ENCODE results near the gene UST.

The UST gene

GRCh38 chr6:148984531-148985056 is 237.8 kb downstream of the UST start:
- Histone ChIP-seq H3K4me1 (peaks cover 2% of the 10 kb centered on the region; the same call in 1 of the 2 replicates), H3K4me3 (no peak overlapping the region), H3K36me3 (no peaks in the 10 kb centered on the region), H4K20me1 (no peaks in the 10 kb centered on the region), H3K9me3 (no peaks in the 10 kb centered on the region), H3K27me3 (no peaks in the 10 kb centered on the region), H3K4me2 (no peak overlapping the region), H3K27ac (no peak overlapping the region), H3K9ac (no peak overlapping the region)
- TF ChIP-seq Cebpa-rat (IDR thresholded peaks at IDR 0.05): no peak

- Histone ChIP-seq H3K9ac (no peak overlapping the region), H3K4me1 (no peaks in the 10 kb centered on the region)
- no peak for TF ChIP-seq Cebpa-rat (IDR thresholded peaks at IDR 0.05)
These were observed 238.7 kb downstream of the UST start for GRCh38 chr6:148985499-148985898.

GRCh38 chr6:148986608-148987007 is 239.8 kb downstream of the UST start:
- H3K36me3 ChIP-seq: no peaks in the 10 kb centered on the region
- no peak overlapping the region for H3K4me3 ChIP-seq
- no peak overlapping the region for H3K27ac ChIP-seq
- no peak for TF ChIP-seq Cebpa-rat (IDR thresholded peaks at IDR 0.05)
- no peaks in the 10 kb centered on the region for H3K9me3 ChIP-seq
- no peak overlapping the region for H3K4me2 ChIP-seq
- no peaks in the 10 kb centered on the region for H3K4me1 ChIP-seq
- no peaks in the 10 kb centered on the region for H3K27me3 ChIP-seq
- no peak overlapping the region for H3K9ac ChIP-seq
- H4K20me1 ChIP-seq: no peaks in the 10 kb centered on the region

More at GRCh38 chr6:148985499-148985898, 238.7 kb downstream of the UST start:
- Histone ChIP-seq H3K4me3 (no peak overlapping the region), H3K27me3 (no peaks in the 10 kb centered on the region), H3K27ac (no peak overlapping the region), H3K9me3 (no peaks in the 10 kb centered on the region), H3K4me2 (no peak overlapping the region), H3K36me3 (no peaks in the 10 kb centered on the region), H4K20me1 (no peaks in the 10 kb centered on the region)

GRCh38 chr6:148987982-148988381 is 241.2 kb downstream of the UST start:
- no peak overlapping the region for H3K27ac ChIP-seq
- H3K4me3 ChIP-seq: no peak overlapping the region
- no peaks in the 10 kb centered on the region for H3K9me3 ChIP-seq
- no peak overlapping the region for H3K9ac ChIP-seq
- TF ChIP-seq Cebpa-rat (IDR thresholded peaks at IDR 0.05): no peak
- no peaks in the 10 kb centered on the region for H3K4me1 ChIP-seq
- no peaks in the 10 kb centered on the region for H4K20me1 ChIP-seq
- no peaks in the 10 kb centered on the region for H3K27me3 ChIP-seq
- no peaks in the 10 kb centered on the region for H3K36me3 ChIP-seq
- no peak overlapping the region for H3K4me2 ChIP-seq

- no peaks in the 10 kb centered on the region for H4K20me1 ChIP-seq
- H3K27ac ChIP-seq: no peak overlapping the region
- no peak overlapping the region for H3K9ac ChIP-seq
- TF ChIP-seq Cebpa-rat (IDR thresholded peaks at IDR 0.05): no peak
- H3K4me3 ChIP-seq: no peak overlapping the region
- no peaks in the 10 kb centered on the region for H3K4me1 ChIP-seq
- H3K9me3 ChIP-seq: no peaks in the 10 kb centered on the region
- H3K27me3 ChIP-seq: no peaks in the 10 kb centered on the region
- H3K36me3 ChIP-seq: no peaks in the 10 kb centered on the region
- no peak overlapping the region for H3K4me2 ChIP-seq
These were observed 242.8 kb downstream of the UST start for GRCh38 chr6:148989585-148989984.

GRCh38 chr6:148990403-148990802 is 243.6 kb downstream of the UST start:
- no peaks in the 10 kb centered on the region for H3K36me3 ChIP-seq
- no peak overlapping the region for H3K4me2 ChIP-seq

GRCh38 chr6:148996815-148997214 is 250.0 kb downstream of the UST start:
- Histone ChIP-seq H3K4me1 (peaks cover 11% of the 10 kb centered on the region), H3K36me3 (no peaks in the 10 kb centered on the region; the same call in 1 of the 2 replicates), H3K4me3 (no peak overlapping the region), H3K9me3 (peaks cover 21% of the 10 kb centered on the region), H3K9ac (no peak overlapping the region), H4K20me1 (no peaks in the 10 kb centered on the region), H3K27ac (no peak overlapping the region), H3K4me2 (no peak overlapping the region), H3K27me3 (no peaks in the 10 kb centered on the region)
- no peak for TF ChIP-seq Cebpa-rat (IDR thresholded peaks at IDR 0.05)

More at GRCh38 chr6:148990403-148990802, 243.6 kb downstream of the UST start:
- Histone ChIP-seq H3K27me3 (no peaks in the 10 kb centered on the region), H3K4me3 (no peak overlapping the region), H4K20me1 (no peaks in the 10 kb centered on the region), H3K4me1 (no peaks in the 10 kb centered on the region), H3K27ac (no peak overlapping the region), H3K9ac (no peak overlapping the region), H3K9me3 (no peaks in the 10 kb centered on the region)
- TF ChIP-seq Cebpa-rat (IDR thresholded peaks at IDR 0.05): no peak

- no peak overlapping the region for H3K27ac ChIP-seq
- no peaks in the 10 kb centered on the region; the same call in 1 of the 2 replicates for H3K36me3 ChIP-seq
- no peak overlapping the region for H3K4me3 ChIP-seq
- peaks cover 29% of the 10 kb centered on the region for H3K9me3 ChIP-seq
- H3K4me1 ChIP-seq: peaks cover 11% of the 10 kb centered on the region
- TF ChIP-seq Cebpa-rat (IDR thresholded peaks at IDR 0.05): no peak
- H3K27me3 ChIP-seq: no peaks in the 10 kb centered on the region
- H3K4me2 ChIP-seq: no peak overlapping the region
- no peak overlapping the region for H3K9ac ChIP-seq
- H4K20me1 ChIP-seq: no peaks in the 10 kb centered on the region
These were observed 251.0 kb downstream of the UST start for GRCh38 chr6:148997865-148998264.

GRCh38 chr6:148998704-148999103 is 251.9 kb downstream of the UST start:
- H3K27ac ChIP-seq: no peak overlapping the region

GRCh38 chr6:148999501-148999900 is 252.7 kb downstream of the UST start:
- Histone ChIP-seq H3K9ac (no peak overlapping the region), H3K4me3 (no peak overlapping the region), H3K27me3 (no peaks in the 10 kb centered on the region), H3K4me1 (peaks cover 11% of the 10 kb centered on the region), H3K36me3 (peaks cover 3% of the 10 kb centered on the region; the same call in 1 of the 2 replicates), H3K27ac (no peak overlapping the region), H3K9me3 (peaks cover 29% of the 10 kb centered on the region), H4K20me1 (no peaks in the 10 kb centered on the region), H3K4me2 (peak overlapping the region; percentile 41; the same call in 1 of the 2 replicates)
- TF ChIP-seq Cebpa-rat (IDR thresholded peaks at IDR 0.05): no peak

More at GRCh38 chr6:148998704-148999103, 251.9 kb downstream of the UST start:
- H3K9ac ChIP-seq: no peak overlapping the region
- no peaks in the 10 kb centered on the region; the same call in 1 of the 2 replicates for H3K36me3 ChIP-seq
- H3K4me3 ChIP-seq: no peak overlapping the region
- no peak overlapping the region for H3K4me2 ChIP-seq
- no peaks in the 10 kb centered on the region for H3K27me3 ChIP-seq
- no peak for TF ChIP-seq Cebpa-rat (IDR thresholded peaks at IDR 0.05)
- no peaks in the 10 kb centered on the region for H4K20me1 ChIP-seq
- H3K9me3 ChIP-seq: peaks cover 29% of the 10 kb centered on the region
- peaks cover 11% of the 10 kb centered on the region for H3K4me1 ChIP-seq
